ENCODE data around the gene TMEM222. TPM values are rescaled to one million over a fixed set of nuclear protein-coding genes. Genes with fewer than 3 reads are reported as not detected.
A peak's percentile ranks its signal among the peaks of the same experiment; 100 is the strongest.

Gene TMEM222
- total and polyA plus RNA-seq, 2 of the 4 experiments (the other 2 are of a cell fraction): 19.9 to 54.1 TPM

DNA sequence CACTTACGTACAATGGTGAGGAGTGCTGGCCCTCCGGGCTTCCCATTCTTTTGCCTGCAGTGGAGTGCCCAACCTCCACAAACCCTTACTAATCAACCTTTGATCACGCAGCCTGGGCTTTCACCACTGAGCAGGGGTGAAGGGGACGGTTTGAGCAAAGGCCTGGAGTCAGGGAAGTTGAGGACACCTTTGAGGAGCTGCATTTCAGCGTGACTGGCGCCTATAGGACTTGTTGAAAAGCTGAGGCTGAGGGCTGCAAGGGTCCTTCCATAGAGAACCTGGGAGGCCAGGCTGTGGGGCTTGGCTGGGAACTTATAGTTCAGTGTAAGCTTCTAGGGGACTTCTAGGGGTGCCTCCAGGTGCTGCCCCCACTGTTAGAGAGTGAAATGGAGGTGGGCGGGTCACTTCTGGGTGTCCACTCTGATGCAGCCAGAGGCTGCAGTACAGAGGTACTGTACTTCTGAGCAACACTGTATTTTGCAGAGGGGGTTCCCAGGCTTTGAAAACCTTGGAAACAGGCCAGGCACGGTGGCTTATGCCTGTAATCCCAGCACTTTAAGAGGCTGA lies 29.7 kb downstream of the TMEM222 start:
- BruUV-seq (replicated peaks): no TSS peak
- WGBS, 2 experiments (ENCODE audit: extremely low coverage in 2 of 2, insufficient read length in 1 of 2): 71% methylated on average over 3 of the region's 8 CpGs; no CpG with 5 or more reads in 1 of the 2 experiments
- intact Hi-C loops (cut with micrococcal nuclease): no loop called here

More for the DNA sequence above, 29.7 kb downstream of the TMEM222 start:
- Histone ChIP-seq H2BK15ac (ENCODE audit: low read depth, low read length) (no peak overlapping the region), H3K14ac (replicated peaks; ENCODE audit: low read depth, low read length) (no peak overlapping the region), H3K9me3 (ENCODE audit: control insufficient read depth, insufficient read depth, low read length) (no peaks in the 10 kb centered on the region), H4K91ac (ENCODE audit: insufficient read depth, low read depth, low read length) (no peak overlapping the region), H3K36me3 (ENCODE audit: control insufficient read depth, insufficient read depth, low read length) (peaks cover 13% of the 10 kb centered on the region), H3K4me1 (ENCODE audit: control insufficient read depth, insufficient read depth, low read length) (peaks cover 6% of the 10 kb centered on the region; the same call in 1 of the 2 replicates), H3K18ac (ENCODE audit: low read depth, low read length) (no peak overlapping the region), H2AK5ac (ENCODE audit: low read depth, low read length) (no peak overlapping the region), H3K4me3 (ENCODE audit: insufficient read depth, low read depth, low read length) (no peak overlapping the region), H4K20me1 (ENCODE audit: insufficient read depth, low read length) (no peaks in the 10 kb centered on the region), H4K5ac (ENCODE audit: low read depth, low read length) (no peak overlapping the region), H3K79me1 (ENCODE audit: low read depth in 1 of 2, low read length in 2 of 2) (no peaks in the 10 kb centered on the region), H3K56ac (ENCODE audit: extremely low read depth, insufficient read depth, low read length) (no peak overlapping the region), H3K23ac (ENCODE audit: low read depth, low read length) (no peak overlapping the region), H2BK20ac (ENCODE audit: low read depth, low read length) (no peak overlapping the region), H2AK9ac (replicated peaks; ENCODE audit: low read depth, low read length, poor library complexity) (no peak overlapping the region), H2AFZ (replicated peaks; ENCODE audit: low read length, poor library complexity) (peak overlapping the region; percentile 33), H2BK120ac (ENCODE audit: low read depth, low read length) (no peak overlapping the region), H3K4me2 (ENCODE audit: low read depth, low read length) (no peak overlapping the region), H3K27me3 (ENCODE audit: control insufficient read depth, insufficient read depth, low read length) (no peaks in the 10 kb centered on the region; the same call in 1 of the 2 replicates), H4K8ac (ENCODE audit: low read depth in 2 of 2, low read length in 2 of 2) (no peak overlapping the region), H3K27ac (ENCODE audit: insufficient read depth, low read length) (no peak overlapping the region), H2BK5ac (ENCODE audit: low read depth, low read length, poor library complexity, severe bottlenecking) (no peak overlapping the region), H3K9me1 (ENCODE audit: insufficient read depth, low read length) (no peaks in the 10 kb centered on the region; the same call in 1 of the 2 replicates), H3K4ac (ENCODE audit: low read depth, low read length) (no peak overlapping the region), H3K9ac (ENCODE audit: low read depth, low read length) (no peak overlapping the region)
- in situ Hi-C loops (cut with MboI; ENCODE audit: low sequenced_read_pairs) (no loop called here), dilution Hi-C loops (cut with HindIII; ENCODE audit: low sequenced_read_pairs, unreplicated experiment) (no loop called here)
- DNase-seq: no peak
- TF ChIP-seq FOS (IDR thresholded peaks at IDR 0.05; ENCODE audit: low read depth, low read length) (no peak), POLR2A (IDR thresholded peaks at IDR 0.05; ENCODE audit: low read depth, low read length) (no peak), MAZ (IDR thresholded peaks at IDR 0.05; ENCODE audit: borderline replicate concordance, low read depth, low read length) (no peak), MAFK (IDR thresholded peaks at IDR 0.05; ENCODE audit: low read depth, low read length) (no peak), MXI1 (IDR thresholded peaks at IDR 0.05; ENCODE audit: borderline replicate concordance, low read depth, low read length) (no peak), RAD21 (IDR thresholded peaks at IDR 0.05; ENCODE audit: low read length) (no peak), RCOR1 (IDR thresholded peaks at IDR 0.05; ENCODE audit: insufficient replicate concordance, low read length) (no peak), CEBPB (IDR thresholded peaks at IDR 0.05; ENCODE audit: low read depth, low read length) (no peak), CHD1 (IDR thresholded peaks at IDR 0.05; ENCODE audit: low read depth, low read length) (no peak)
- POLR2A ChIA-PET (ENCODE audit: unreplicated experiment): no interaction called here
- CTCF ChIA-PET: no interaction called here
- ATAC-seq (ENCODE audit: low read depth): no peak

Data from IMR-90 (cell line).